GM12892 (cell line): ENCODE results near the gene RBMS1.

ENCODE experiments used
- POLR2A ChIP-seq: IDR thresholded peaks from 2 replicates; pipeline ENCODE4 v1.6.1; 2011; ENCODE audit warnings: low read depth, low read length, control low read depth
- POLR2AphosphoS5 ChIP-seq: IDR thresholded peaks from 2 replicates; pipeline ENCODE4 v1.6.1; 2011; ENCODE audit warnings: low read depth, low read length, control low read depth
- TAF1 ChIP-seq: IDR thresholded peaks from 2 replicates; pipeline ENCODE4 v1.6.1; 2011; ENCODE audit warnings: low read depth, mild to moderate bottlenecking, control low read depth, low read length, borderline replicate concordance

DNA sequence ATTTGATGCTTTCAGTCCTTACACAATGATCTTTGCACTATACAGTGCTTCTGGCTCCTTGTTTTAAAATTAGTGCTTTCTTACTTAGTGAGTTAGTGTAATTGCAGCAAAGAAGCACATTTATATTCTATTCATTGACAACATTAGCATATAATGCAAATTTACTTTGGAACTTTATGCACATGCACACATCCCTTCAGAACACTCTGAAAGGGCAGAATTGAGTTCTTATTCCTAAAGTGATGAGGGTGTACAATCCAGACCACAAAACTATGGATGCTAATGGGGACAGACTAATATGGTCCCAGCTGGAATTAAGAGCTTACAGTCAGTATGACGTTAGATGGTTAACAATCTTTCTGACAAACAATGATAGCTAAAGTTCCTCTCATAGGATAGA is 127.1 kb downstream of the RBMS1 start:
- TF ChIP-seq POLR2A (no peak), POLR2AphosphoS5 (no peak), TAF1 (no peak)
